HL-60 (cell line): ENCODE measurements around the gene SYT13.

Experiments used
- POLR2AphosphoS5 ChIP-seq: IDR thresholded peaks from 2 replicates; pipeline ENCODE4 v1.6.1; 2012; ENCODE audit warnings: low read depth
- TF ChIP-seq, protein P1 (sequence below): IDR thresholded peaks from one replicate; pipeline ENCODE4 v1.5.1; 2011; ENCODE audit warnings: low read length, control low read depth, inconsistent platforms; ENCODE audit not compliant: insufficient read depth
- TF ChIP-seq, protein P2 (sequence below): IDR thresholded peaks from 2 replicates; pipeline ENCODE4 v1.6.1; 2012; ENCODE audit warnings: low read depth; ENCODE audit not compliant: insufficient replicate concordance

DNA sequence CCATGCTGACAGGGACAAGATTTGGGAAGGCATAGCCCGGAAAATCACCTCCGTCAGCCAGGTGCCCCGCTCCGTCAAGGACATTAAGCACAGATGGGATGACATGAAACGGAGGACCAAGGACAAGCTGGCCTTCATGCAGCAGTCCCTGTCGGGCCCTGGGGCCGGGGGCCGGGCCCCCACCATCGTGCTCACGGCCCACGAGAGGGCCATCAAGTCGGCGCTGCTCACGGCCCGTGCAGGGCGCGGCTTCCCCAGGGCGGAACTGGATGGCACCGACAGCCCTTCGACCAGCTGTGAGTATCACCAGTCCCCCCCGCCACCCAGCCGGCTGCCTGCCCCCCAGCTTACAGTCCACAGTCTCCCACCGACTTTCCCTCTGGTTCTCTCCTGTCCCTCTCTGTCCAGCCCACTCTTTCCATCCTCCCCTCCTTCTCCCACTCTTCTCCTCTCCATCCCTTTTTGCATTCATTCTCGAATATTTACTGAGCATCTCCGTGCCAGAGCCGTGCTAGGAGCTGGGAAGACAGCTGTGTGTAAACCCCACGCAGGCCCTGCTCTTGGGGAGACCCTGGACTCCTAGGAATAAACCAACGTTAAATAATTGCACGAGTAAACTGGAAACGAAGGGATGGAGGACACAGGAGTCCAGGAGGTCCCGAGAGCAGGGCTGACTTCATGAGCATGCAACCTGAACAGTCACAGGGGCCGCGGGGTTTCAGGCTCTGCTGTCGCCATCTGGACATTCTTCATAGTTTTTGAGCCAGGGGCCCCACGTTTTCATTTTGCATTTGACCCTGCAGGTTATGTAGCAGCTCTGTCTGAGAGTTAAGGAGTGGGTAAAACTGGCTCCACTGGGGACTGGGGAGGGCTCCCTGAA lies 76.9 kb downstream of the SYT13 start:
- TF ChIP-seq, protein P1, sequence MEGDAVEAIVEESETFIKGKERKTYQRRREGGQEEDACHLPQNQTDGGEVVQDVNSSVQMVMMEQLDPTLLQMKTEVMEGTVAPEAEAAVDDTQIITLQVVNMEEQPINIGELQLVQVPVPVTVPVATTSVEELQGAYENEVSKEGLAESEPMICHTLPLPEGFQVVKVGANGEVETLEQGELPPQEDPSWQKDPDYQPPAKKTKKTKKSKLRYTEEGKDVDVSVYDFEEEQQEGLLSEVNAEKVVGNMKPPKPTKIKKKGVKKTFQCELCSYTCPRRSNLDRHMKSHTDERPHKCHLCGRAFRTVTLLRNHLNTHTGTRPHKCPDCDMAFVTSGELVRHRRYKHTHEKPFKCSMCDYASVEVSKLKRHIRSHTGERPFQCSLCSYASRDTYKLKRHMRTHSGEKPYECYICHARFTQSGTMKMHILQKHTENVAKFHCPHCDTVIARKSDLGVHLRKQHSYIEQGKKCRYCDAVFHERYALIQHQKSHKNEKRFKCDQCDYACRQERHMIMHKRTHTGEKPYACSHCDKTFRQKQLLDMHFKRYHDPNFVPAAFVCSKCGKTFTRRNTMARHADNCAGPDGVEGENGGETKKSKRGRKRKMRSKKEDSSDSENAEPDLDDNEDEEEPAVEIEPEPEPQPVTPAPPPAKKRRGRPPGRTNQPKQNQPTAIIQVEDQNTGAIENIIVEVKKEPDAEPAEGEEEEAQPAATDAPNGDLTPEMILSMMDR = no peak
- no peak for TF ChIP-seq POLR2AphosphoS5
- TF ChIP-seq, protein P2, sequence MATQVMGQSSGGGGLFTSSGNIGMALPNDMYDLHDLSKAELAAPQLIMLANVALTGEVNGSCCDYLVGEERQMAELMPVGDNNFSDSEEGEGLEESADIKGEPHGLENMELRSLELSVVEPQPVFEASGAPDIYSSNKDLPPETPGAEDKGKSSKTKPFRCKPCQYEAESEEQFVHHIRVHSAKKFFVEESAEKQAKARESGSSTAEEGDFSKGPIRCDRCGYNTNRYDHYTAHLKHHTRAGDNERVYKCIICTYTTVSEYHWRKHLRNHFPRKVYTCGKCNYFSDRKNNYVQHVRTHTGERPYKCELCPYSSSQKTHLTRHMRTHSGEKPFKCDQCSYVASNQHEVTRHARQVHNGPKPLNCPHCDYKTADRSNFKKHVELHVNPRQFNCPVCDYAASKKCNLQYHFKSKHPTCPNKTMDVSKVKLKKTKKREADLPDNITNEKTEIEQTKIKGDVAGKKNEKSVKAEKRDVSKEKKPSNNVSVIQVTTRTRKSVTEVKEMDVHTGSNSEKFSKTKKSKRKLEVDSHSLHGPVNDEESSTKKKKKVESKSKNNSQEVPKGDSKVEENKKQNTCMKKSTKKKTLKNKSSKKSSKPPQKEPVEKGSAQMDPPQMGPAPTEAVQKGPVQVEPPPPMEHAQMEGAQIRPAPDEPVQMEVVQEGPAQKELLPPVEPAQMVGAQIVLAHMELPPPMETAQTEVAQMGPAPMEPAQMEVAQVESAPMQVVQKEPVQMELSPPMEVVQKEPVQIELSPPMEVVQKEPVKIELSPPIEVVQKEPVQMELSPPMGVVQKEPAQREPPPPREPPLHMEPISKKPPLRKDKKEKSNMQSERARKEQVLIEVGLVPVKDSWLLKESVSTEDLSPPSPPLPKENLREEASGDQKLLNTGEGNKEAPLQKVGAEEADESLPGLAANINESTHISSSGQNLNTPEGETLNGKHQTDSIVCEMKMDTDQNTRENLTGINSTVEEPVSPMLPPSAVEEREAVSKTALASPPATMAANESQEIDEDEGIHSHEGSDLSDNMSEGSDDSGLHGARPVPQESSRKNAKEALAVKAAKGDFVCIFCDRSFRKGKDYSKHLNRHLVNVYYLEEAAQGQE = no peak
